ENCODE results near the gene PDCD1.

Gene PDCD1

GRCh38 chr2:241863536-241863954 is 4.9 kb upstream of the PDCD1 start:
- Histone ChIP-seq H2AK5ac (ENCODE audit: low read length) (no peak overlapping the region), H4K12ac (ENCODE audit: low read depth, low read length) (no peak overlapping the region), H3K27ac (ENCODE audit: low read depth, low read length) (no peak overlapping the region), H3K14ac (ENCODE audit: low read length) (no peak overlapping the region), H4K8ac (ENCODE audit: low read depth, low read length) (no peak overlapping the region), H3K27me3 (ENCODE audit: insufficient read depth, low read length) (no peaks in the 10 kb centered on the region), H2BK12ac (ENCODE audit: low read length) (no peak overlapping the region), H3K4me3 (ENCODE audit: low read depth, low read length) (no peak overlapping the region), H3K23ac (ENCODE audit: low read length) (no peak overlapping the region), H3K36me3 (ENCODE audit: control insufficient read depth in 1 of 2, insufficient read depth in 2 of 2, low read length in 2 of 2) (no peaks in the 10 kb centered on the region), H3K9me3 (ENCODE audit: insufficient read depth, low read depth, low read length) (peaks cover 19% of the 10 kb centered on the region), H2BK5ac (ENCODE audit: low read depth, low read length, poor library complexity) (no peak overlapping the region), H3K18ac (ENCODE audit: low read length) (no peak overlapping the region), H3K9ac (ENCODE audit: low read length) (no peak overlapping the region), H3K4me2 (ENCODE audit: low read length) (no peak overlapping the region), H2BK120ac (ENCODE audit: insufficient read depth, low read length, poor library complexity) (no peak overlapping the region), H4K91ac (ENCODE audit: low read depth, low read length) (no peak overlapping the region), H3K4ac (ENCODE audit: low read depth, low read length) (no peak overlapping the region), H3K4me1 (ENCODE audit: control insufficient read depth in 1 of 2, insufficient read depth in 2 of 2, low read length in 2 of 2) (no peaks in the 10 kb centered on the region), H2AFZ (ENCODE audit: insufficient read depth, low read length, poor library complexity) (no peak overlapping the region), H3K79me2 (ENCODE audit: control insufficient read depth, insufficient read depth, low read length, poor library complexity) (no peaks in the 10 kb centered on the region), H3K79me1 (ENCODE audit: low read length) (no peaks in the 10 kb centered on the region)
- no CpG with 5 or more reads among the region's 29 CpGs for WGBS (ENCODE audit: extremely low coverage, insufficient coverage, insufficient read length)
- peak in 1 of 2 donors; percentile 27 for DNase-seq

GRCh38 chr2:241862775-241863535 is 4.3 kb upstream of the PDCD1 start:
- Histone ChIP-seq H3K14ac (ENCODE audit: low read length) (no peak overlapping the region), H2BK120ac (ENCODE audit: insufficient read depth, low read length, poor library complexity) (no peak overlapping the region), H2AK5ac (ENCODE audit: low read length) (no peak overlapping the region), H3K4ac (ENCODE audit: low read depth, low read length) (no peak overlapping the region), H3K79me2 (ENCODE audit: control insufficient read depth, insufficient read depth, low read length, poor library complexity) (no peaks in the 10 kb centered on the region), H3K4me1 (ENCODE audit: control insufficient read depth in 1 of 2, insufficient read depth in 2 of 2, low read length in 2 of 2) (no peaks in the 10 kb centered on the region), H4K12ac (ENCODE audit: low read depth, low read length) (no peak overlapping the region), H2BK12ac (ENCODE audit: low read length) (no peak overlapping the region), H4K8ac (ENCODE audit: low read depth, low read length) (no peak overlapping the region), H3K79me1 (ENCODE audit: low read length) (no peaks in the 10 kb centered on the region), H3K4me2 (ENCODE audit: low read length) (no peak overlapping the region), H2BK5ac (ENCODE audit: low read depth, low read length, poor library complexity) (no peak overlapping the region), H3K27ac (ENCODE audit: low read depth, low read length) (no peak overlapping the region), H3K9ac (ENCODE audit: low read length) (no peak overlapping the region), H3K9me3 (ENCODE audit: insufficient read depth, low read depth, low read length) (peaks cover 19% of the 10 kb centered on the region), H3K18ac (ENCODE audit: low read length) (no peak overlapping the region), H2AFZ (ENCODE audit: insufficient read depth, low read length, poor library complexity) (no peak overlapping the region), H3K23ac (ENCODE audit: low read length) (no peak overlapping the region), H3K4me3 (ENCODE audit: low read depth, low read length) (no peak overlapping the region), H3K36me3 (ENCODE audit: control insufficient read depth in 1 of 2, insufficient read depth in 2 of 2, low read length in 2 of 2) (no peaks in the 10 kb centered on the region), H4K91ac (ENCODE audit: low read depth, low read length) (no peak overlapping the region), H3K27me3 (ENCODE audit: insufficient read depth, low read length) (no peaks in the 10 kb centered on the region)
- no peak for DNase-seq
- WGBS (ENCODE audit: extremely low coverage, insufficient coverage, insufficient read length), result no CpG with 5 or more reads among the region's 22 CpGs

GRCh38 chr2:241862093-241862492 is 3.4 kb upstream of the PDCD1 start:
- H2BK12ac ChIP-seq (ENCODE audit: low read length), result no peak overlapping the region
- H3K79me2 ChIP-seq (ENCODE audit: control insufficient read depth, insufficient read depth, low read length, poor library complexity), result no peaks in the 10 kb centered on the region
- no peaks in the 10 kb centered on the region for H3K36me3 ChIP-seq (ENCODE audit: control insufficient read depth in 1 of 2, insufficient read depth in 2 of 2, low read length in 2 of 2)
- H3K4me2 ChIP-seq (ENCODE audit: low read length), result no peak overlapping the region
- no peak overlapping the region for H3K4me3 ChIP-seq (ENCODE audit: low read depth, low read length)
- no peak overlapping the region for H4K12ac ChIP-seq (ENCODE audit: low read depth, low read length)
- H3K4ac ChIP-seq (ENCODE audit: low read depth, low read length), result no peak overlapping the region
- no peak overlapping the region for H3K23ac ChIP-seq (ENCODE audit: low read length)
- no peak overlapping the region for H2BK120ac ChIP-seq (ENCODE audit: insufficient read depth, low read length, poor library complexity)
- no peak overlapping the region for H2BK5ac ChIP-seq (ENCODE audit: low read depth, low read length, poor library complexity)
- WGBS (ENCODE audit: extremely low coverage, insufficient coverage, insufficient read length), result 100% methylated on average over 2 of the region's 8 CpGs
- no peak overlapping the region for H3K14ac ChIP-seq (ENCODE audit: low read length)
- no peaks in the 10 kb centered on the region for H3K79me1 ChIP-seq (ENCODE audit: low read length)
- H3K9me3 ChIP-seq (ENCODE audit: insufficient read depth, low read depth, low read length), result peaks cover 19% of the 10 kb centered on the region
- DNase-seq, result no peak
- H3K4me1 ChIP-seq (ENCODE audit: control insufficient read depth in 1 of 2, insufficient read depth in 2 of 2, low read length in 2 of 2), result no peaks in the 10 kb centered on the region
- no peak overlapping the region for H2AK5ac ChIP-seq (ENCODE audit: low read length)
- no peak overlapping the region for H3K18ac ChIP-seq (ENCODE audit: low read length)
- no peak overlapping the region for H3K27ac ChIP-seq (ENCODE audit: low read depth, low read length)
- H4K91ac ChIP-seq (ENCODE audit: low read depth, low read length), result no peak overlapping the region
- H2AFZ ChIP-seq (ENCODE audit: insufficient read depth, low read length, poor library complexity), result no peak overlapping the region
- no peak overlapping the region for H3K9ac ChIP-seq (ENCODE audit: low read length)
- no peak overlapping the region for H4K8ac ChIP-seq (ENCODE audit: low read depth, low read length)
- H3K27me3 ChIP-seq (ENCODE audit: insufficient read depth, low read length), result no peaks in the 10 kb centered on the region

- Histone ChIP-seq H3K36me3 (ENCODE audit: control insufficient read depth in 1 of 2, insufficient read depth in 2 of 2, low read length in 2 of 2) (no peaks in the 10 kb centered on the region), H3K9ac (ENCODE audit: low read length) (no peak overlapping the region), H3K4me1 (ENCODE audit: control insufficient read depth in 1 of 2, insufficient read depth in 2 of 2, low read length in 2 of 2) (no peaks in the 10 kb centered on the region), H3K27ac (ENCODE audit: low read depth, low read length) (no peak overlapping the region), H3K79me1 (ENCODE audit: low read length) (no peaks in the 10 kb centered on the region), H3K27me3 (ENCODE audit: insufficient read depth, low read length) (no peaks in the 10 kb centered on the region), H3K4me3 (ENCODE audit: low read depth, low read length) (no peak overlapping the region), H3K4me2 (ENCODE audit: low read length) (no peak overlapping the region), H2BK5ac (ENCODE audit: low read depth, low read length, poor library complexity) (no peak overlapping the region), H3K9me3 (ENCODE audit: insufficient read depth, low read depth, low read length) (peaks cover 19% of the 10 kb centered on the region), H2BK120ac (ENCODE audit: insufficient read depth, low read length, poor library complexity) (no peak overlapping the region), H4K12ac (ENCODE audit: low read depth, low read length) (no peak overlapping the region), H3K79me2 (ENCODE audit: control insufficient read depth, insufficient read depth, low read length, poor library complexity) (no peaks in the 10 kb centered on the region), H3K14ac (ENCODE audit: low read length) (no peak overlapping the region), H2BK12ac (ENCODE audit: low read length) (no peak overlapping the region), H2AK5ac (ENCODE audit: low read length) (no peak overlapping the region), H4K8ac (ENCODE audit: low read depth, low read length) (no peak overlapping the region), H4K91ac (ENCODE audit: low read depth, low read length) (no peak overlapping the region), H2AFZ (ENCODE audit: insufficient read depth, low read length, poor library complexity) (no peak overlapping the region), H3K23ac (ENCODE audit: low read length) (no peak overlapping the region), H3K18ac (ENCODE audit: low read length) (no peak overlapping the region), H3K4ac (ENCODE audit: low read depth, low read length) (no peak overlapping the region)
- no peak for DNase-seq
- 100% methylated on average over 1 of the region's 1 CpG for WGBS (ENCODE audit: extremely low coverage, insufficient coverage, insufficient read length)
Observed at GRCh38 chr2:241861264-241861663, 2.6 kb upstream of the PDCD1 start.

All from trophoblast cell (in vitro differentiated cells and primary cell).